ENCODE results near the gene GASK1A.

GRCh38 chr3:43019006-43019809 lies 40.1 kb downstream of the GASK1A start:
- TF ChIP-seq POLR2A (IDR thresholded peaks at IDR 0.05; ENCODE audit: low read depth, low read length) (no peak), GATA2 (IDR thresholded peaks at IDR 0.05; ENCODE audit: insufficient read depth, insufficient read length, low read depth, low read length) (no peak)

All from endothelial cell of umbilical vein (primary cell).